Lower lobe of right lung (tissue), 2 donors: ENCODE measurements around the gene PRRX1. TPM values are rescaled to one million over a fixed set of nuclear protein-coding genes. Genes with fewer than 3 reads are reported as not detected.

Experiments used
- ATAC-seq, 2 donors: fragments of 200-7000 bp; cut with Tn5 transposase; one replicate each; pipeline ENCODE4 v1.9.1; 2020 to 2022; ENCODE audit warnings: mild to moderate bottlenecking in 2 of 2, moderate library complexity in 2 of 2
- DNase-seq: peaks from one replicate; pipeline ENCODE4 v3.0.0-alpha.2; 2020
- H3K27ac ChIP-seq: fragments of 200-600 bp; one replicate; pipeline ENCODE4 v1.8.0; 2022
- H3K27me3 ChIP-seq: fragments of 200-600 bp; one replicate; pipeline ENCODE4 v1.8.0; 2022; ENCODE audit warnings: low read depth
- H3K36me3 ChIP-seq: fragments of 200-600 bp; one replicate; pipeline ENCODE4 v1.8.0; 2022; ENCODE audit warnings: mild to moderate bottlenecking
- H3K4me1 ChIP-seq: fragments of 200-600 bp; one replicate; pipeline ENCODE4 v1.8.0; 2022
- H3K4me3 ChIP-seq: fragments of 200-600 bp; one replicate; pipeline ENCODE4 v1.8.0; 2022; ENCODE audit warnings: mild to moderate bottlenecking
- H3K9me3 ChIP-seq: fragments of 200-600 bp; one replicate; pipeline ENCODE4 v1.8.0; 2022
- intact Hi-C: fragments of 100-400 bp; cut with DNase I; formaldehyde crosslinking; loops from one replicate; pipeline ENCODE4 v1.11.0; 2022
- total RNA-seq: library from RNA; stranded (reverse); fragmentation: NEBNext Ultra II Directional; extraction: Animal tissue kit (Norgen Biotek cat#: 25700); gene quantifications from one replicate; pipeline ENCODE4 v1.2.1, GENCODE V29; 2021
- TF ChIP-seq, protein P1 (sequence below): fragments of 200-600 bp; IDR thresholded peaks from one replicate; pipeline ENCODE4 v1.8.0; 2022; ENCODE audit warnings: antibody characterized with exemption, mild to moderate bottlenecking
- donor health status: DM: no; HTN: yes; CAD: no; lungs with severe emphysema.

The PRRX1 gene
- total RNA-seq, 1 donor from 2014 or later: 30.1 TPM

DNA sequence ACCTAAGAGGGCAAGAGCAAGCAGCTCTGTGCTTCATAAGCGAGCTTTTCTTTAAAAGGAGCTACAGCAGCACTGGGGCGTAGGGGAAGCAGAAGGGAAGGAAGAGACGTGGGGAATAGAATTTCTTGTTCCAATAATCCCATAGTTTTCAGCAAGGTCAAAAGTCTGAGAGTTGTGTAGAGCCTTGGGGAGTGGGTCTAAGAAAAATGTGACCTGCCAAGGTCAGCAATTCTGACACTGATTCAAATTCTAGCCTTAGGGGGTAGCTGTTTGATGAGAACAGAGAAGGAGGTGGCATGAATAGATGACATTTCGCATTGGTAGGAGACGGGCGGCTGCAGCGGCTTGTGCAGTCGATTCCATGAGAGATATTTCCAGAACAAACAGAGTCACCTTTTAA is 22.4 kb downstream of the PRRX1 start:
- H3K36me3 ChIP-seq: no peaks in the 10 kb centered on the region
- H3K27ac ChIP-seq: no peak overlapping the region
- TF ChIP-seq, protein P1, sequence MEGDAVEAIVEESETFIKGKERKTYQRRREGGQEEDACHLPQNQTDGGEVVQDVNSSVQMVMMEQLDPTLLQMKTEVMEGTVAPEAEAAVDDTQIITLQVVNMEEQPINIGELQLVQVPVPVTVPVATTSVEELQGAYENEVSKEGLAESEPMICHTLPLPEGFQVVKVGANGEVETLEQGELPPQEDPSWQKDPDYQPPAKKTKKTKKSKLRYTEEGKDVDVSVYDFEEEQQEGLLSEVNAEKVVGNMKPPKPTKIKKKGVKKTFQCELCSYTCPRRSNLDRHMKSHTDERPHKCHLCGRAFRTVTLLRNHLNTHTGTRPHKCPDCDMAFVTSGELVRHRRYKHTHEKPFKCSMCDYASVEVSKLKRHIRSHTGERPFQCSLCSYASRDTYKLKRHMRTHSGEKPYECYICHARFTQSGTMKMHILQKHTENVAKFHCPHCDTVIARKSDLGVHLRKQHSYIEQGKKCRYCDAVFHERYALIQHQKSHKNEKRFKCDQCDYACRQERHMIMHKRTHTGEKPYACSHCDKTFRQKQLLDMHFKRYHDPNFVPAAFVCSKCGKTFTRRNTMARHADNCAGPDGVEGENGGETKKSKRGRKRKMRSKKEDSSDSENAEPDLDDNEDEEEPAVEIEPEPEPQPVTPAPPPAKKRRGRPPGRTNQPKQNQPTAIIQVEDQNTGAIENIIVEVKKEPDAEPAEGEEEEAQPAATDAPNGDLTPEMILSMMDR: no peak
- H3K9me3 ChIP-seq: no peaks in the 10 kb centered on the region
- no peaks in the 10 kb centered on the region for H3K4me1 ChIP-seq
- H3K4me3 ChIP-seq: no peak overlapping the region
- ATAC-seq (no peak), DNase-seq (no peak)
- intact Hi-C loops: no loop called here
- H3K27me3 ChIP-seq: no peaks in the 10 kb centered on the region

DNA sequence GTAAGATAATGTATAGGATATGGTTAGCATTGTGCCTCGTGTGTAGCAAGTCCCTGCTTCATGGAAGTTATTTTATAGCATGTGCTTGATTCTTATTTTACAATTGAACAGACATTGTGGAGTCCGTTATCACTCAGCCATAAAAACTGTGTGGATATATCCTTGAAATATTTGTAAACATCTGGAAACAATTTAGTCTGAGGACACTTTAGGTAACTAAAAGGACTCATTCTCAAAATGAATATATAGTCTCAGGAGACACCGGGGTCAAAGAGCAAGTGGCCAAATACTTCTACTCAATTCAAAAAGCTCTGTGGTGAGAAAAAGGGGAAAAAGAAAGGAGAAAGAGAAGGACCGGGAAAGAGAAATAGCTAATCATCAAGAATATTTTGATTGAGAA is 23.7 kb downstream of the PRRX1 start:
- DNase-seq (no peak), ATAC-seq (no peak)
- H3K4me3 ChIP-seq: no peak overlapping the region
- H3K27ac ChIP-seq: no peak overlapping the region
- intact Hi-C loops: no loop called here
- H3K9me3 ChIP-seq: no peaks in the 10 kb centered on the region
- H3K36me3 ChIP-seq: no peaks in the 10 kb centered on the region
- H3K27me3 ChIP-seq: no peaks in the 10 kb centered on the region
- TF ChIP-seq, protein P1: no peak
- H3K4me1 ChIP-seq: no peaks in the 10 kb centered on the region

DNA sequence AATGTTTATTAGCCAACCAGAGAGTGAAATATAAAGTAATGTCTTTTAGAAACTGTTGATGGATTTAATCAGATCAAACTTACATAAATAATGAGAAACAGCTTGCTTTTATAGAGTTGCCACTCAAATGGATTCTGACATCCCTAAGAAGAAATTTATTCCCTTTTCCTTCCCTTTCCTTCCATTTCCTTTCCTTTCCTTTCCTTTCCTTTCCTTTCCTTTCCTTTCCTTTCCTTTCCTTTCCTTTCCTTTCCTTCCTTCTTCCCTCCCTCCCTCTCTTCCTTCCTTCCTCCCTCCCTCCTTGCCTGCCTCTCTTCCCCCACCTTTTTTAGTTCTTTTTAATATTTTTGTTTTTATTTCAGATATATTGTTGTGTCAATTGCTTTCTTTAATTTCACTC is 27.3 kb downstream of the PRRX1 start:
- ATAC-seq (no peak), DNase-seq (no peak)
- no peak overlapping the region for H3K4me3 ChIP-seq
- TF ChIP-seq, protein P1: no peak
- no peaks in the 10 kb centered on the region for H3K27me3 ChIP-seq
- H3K4me1 ChIP-seq: no peaks in the 10 kb centered on the region
- H3K36me3 ChIP-seq: no peaks in the 10 kb centered on the region
- no peak overlapping the region for H3K27ac ChIP-seq
- intact Hi-C loops: no loop called here
- H3K9me3 ChIP-seq: no peaks in the 10 kb centered on the region

DNA sequence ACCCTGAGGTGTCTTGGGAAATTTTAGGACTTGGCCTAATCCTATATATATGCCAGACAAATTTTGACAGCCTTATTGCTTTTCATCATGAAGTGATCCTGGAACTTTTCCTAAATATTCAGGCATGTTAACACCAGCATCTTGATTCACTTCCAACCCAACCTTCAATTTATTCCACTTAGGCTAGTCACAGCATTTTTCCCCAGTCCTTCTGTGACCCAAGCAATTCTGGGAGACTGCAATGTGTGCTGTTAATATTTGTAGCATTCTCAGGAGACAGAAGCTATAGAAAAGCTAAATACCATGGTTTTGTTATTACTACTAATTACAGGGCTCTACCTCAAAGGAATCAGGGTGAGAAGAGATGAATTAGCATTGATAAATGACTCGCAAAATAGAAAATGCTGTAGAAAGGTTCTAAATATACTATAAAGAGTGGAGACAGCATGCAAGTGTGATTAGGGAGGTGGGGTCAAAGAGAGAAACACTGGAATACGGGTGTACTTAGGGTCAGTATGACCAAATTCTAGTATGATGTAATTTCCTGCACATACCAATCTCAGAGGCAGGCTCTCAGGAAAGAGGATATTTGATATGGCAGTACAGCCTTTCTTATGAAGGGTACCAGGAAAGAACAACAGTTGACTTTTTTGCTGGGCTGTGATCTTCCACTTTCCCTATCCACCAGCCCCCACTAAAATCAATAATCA is 29.1 kb downstream of the PRRX1 start:
- TF ChIP-seq, protein P1: no peak
- intact Hi-C loops: no loop called here
- ATAC-seq (no peak), DNase-seq (no peak)
- Histone ChIP-seq H3K27ac (no peak overlapping the region), H3K36me3 (no peaks in the 10 kb centered on the region), H3K27me3 (no peaks in the 10 kb centered on the region), H3K9me3 (no peaks in the 10 kb centered on the region), H3K4me1 (no peaks in the 10 kb centered on the region), H3K4me3 (no peak overlapping the region)

DNA sequence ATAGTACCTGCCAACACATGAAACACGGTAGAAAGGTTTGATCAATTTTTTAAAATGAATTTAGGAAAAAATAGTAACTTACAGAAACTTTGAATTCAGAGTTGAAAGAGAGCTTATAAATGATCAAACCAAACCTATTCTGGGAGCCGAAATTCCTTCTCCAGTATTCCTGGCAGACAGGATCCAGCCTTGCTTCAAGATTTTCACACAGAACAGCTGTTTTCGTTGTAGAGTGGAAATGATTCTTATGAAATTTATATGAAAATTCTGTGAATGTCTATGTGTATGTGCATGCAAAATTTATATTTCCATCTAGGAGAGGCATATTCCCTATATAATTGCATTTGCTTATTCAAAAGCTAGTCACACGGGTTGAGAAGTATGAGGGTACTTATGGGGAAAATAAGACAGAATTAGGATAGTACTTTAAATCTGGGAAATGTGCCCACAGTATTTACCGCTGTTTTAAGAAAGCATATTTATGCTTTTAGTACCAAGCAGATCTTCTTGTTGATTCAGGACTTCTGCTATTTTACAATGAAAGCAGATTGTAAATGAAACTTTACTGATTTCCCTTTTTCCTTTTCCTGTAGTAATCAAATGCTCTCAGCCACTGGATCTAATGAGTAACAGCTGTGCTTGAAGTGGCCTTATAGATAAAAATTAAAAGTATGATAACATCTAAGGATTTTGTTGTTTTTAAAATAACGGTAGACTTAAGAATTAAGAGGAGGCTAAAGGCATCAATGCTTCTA is 30.4 kb downstream of the PRRX1 start:
- no peaks in the 10 kb centered on the region for H3K36me3 ChIP-seq
- H3K9me3 ChIP-seq: no peaks in the 10 kb centered on the region
- DNase-seq (no peak), ATAC-seq (no peak)
- TF ChIP-seq, protein P1: no peak
- no peak overlapping the region for H3K27ac ChIP-seq
- peaks cover under 1% of the 10 kb centered on the region for H3K4me1 ChIP-seq
- intact Hi-C loops: no loop called here
- no peak overlapping the region for H3K4me3 ChIP-seq
- no peaks in the 10 kb centered on the region for H3K27me3 ChIP-seq
